ENCODE data around the gene RASGRF1.

GRCh38 chr15:79086814-79087213, 3.8 kb downstream of the RASGRF1 start:
- TF ChIP-seq, protein P1, sequence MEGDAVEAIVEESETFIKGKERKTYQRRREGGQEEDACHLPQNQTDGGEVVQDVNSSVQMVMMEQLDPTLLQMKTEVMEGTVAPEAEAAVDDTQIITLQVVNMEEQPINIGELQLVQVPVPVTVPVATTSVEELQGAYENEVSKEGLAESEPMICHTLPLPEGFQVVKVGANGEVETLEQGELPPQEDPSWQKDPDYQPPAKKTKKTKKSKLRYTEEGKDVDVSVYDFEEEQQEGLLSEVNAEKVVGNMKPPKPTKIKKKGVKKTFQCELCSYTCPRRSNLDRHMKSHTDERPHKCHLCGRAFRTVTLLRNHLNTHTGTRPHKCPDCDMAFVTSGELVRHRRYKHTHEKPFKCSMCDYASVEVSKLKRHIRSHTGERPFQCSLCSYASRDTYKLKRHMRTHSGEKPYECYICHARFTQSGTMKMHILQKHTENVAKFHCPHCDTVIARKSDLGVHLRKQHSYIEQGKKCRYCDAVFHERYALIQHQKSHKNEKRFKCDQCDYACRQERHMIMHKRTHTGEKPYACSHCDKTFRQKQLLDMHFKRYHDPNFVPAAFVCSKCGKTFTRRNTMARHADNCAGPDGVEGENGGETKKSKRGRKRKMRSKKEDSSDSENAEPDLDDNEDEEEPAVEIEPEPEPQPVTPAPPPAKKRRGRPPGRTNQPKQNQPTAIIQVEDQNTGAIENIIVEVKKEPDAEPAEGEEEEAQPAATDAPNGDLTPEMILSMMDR (IDR thresholded peaks at IDR 0.05) = no peak
- TF ChIP-seq POLR2A (IDR thresholded peaks at IDR 0.05) = no peak

All from adrenal gland (tissue), 5 donors.